ENCODE measurements around the gene KCNK10. TPM values are rescaled to one million over a fixed set of nuclear protein-coding genes. Genes with fewer than 3 reads are reported as not detected.

KCNK10 gene
- total and polyA plus RNA-seq, 7 donors = under 0.01 TPM; not detected in 6

GRCh38 chr14:88189417-88190191 is 133.5 kb downstream of the KCNK10 start:
- intact Hi-C loops (cut with DNase I) = no loop called here

GRCh38 chr14:88188745-88189416 is 134.2 kb downstream of the KCNK10 start:
- DNase-seq (no peak), ATAC-seq (no peak)
- Histone ChIP-seq H3K4me1 (no peaks in the 10 kb centered on the region), H3K36me3 (ENCODE audit: insufficient read depth in 1 of 2, low read depth in 1 of 2) (no peaks in the 10 kb centered on the region), H3K27ac (no peak overlapping the region), H3K4me3 (peak overlapping the region; percentile 23), H3K9me3 (no peaks in the 10 kb centered on the region), H3K27me3 (ENCODE audit: insufficient read depth in 3 of 3, low read length in 2 of 3) (peaks cover 0 to 7% (median 0%) of the 10 kb centered on the region in 3 donors)
- intact Hi-C loops (cut with DNase I) = no loop called here
- no peak for TF ChIP-seq CTCF (IDR thresholded peaks at IDR 0.05)
- 7 to 10% (median 9%) methylated on average over 13 of the region's 13 CpGs for WGBS, 3 donors

More at GRCh38 chr14:88189417-88190191, 133.5 kb downstream of the KCNK10 start:
- DNase-seq (peak in 1 of 2 donors; percentile 19), ATAC-seq (peak in 3 of 4 donors; percentile 61 to 82 (median 76))
- H3K4me1 ChIP-seq = no peaks in the 10 kb centered on the region
- H3K27ac ChIP-seq = no peak overlapping the region
- H3K9me3 ChIP-seq = no peaks in the 10 kb centered on the region
- TF ChIP-seq CTCF (IDR thresholded peaks at IDR 0.05) = peak; percentile 52
- 32 to 39% (median 33%) methylated on average over 10 of the region's 10 CpGs for WGBS, 3 donors
- H3K4me3 ChIP-seq = peak overlapping the region; percentile 23
- peaks cover 0 to 10% (median 0%) of the 10 kb centered on the region in 3 donors for H3K27me3 ChIP-seq (ENCODE audit: insufficient read depth in 3 of 3, low read length in 2 of 3)
- H3K36me3 ChIP-seq (ENCODE audit: insufficient read depth in 1 of 2, low read depth in 1 of 2) = no peaks in the 10 kb centered on the region

GRCh38 chr14:88185843-88186242 is 137.2 kb downstream of the KCNK10 start:
- H3K4me3 ChIP-seq = no peak overlapping the region
- no peak for TF ChIP-seq CTCF (IDR thresholded peaks at IDR 0.05)
- H3K27ac ChIP-seq = no peak overlapping the region
- intact Hi-C loops (cut with DNase I) = no loop called here
- no peak for ATAC-seq
- H3K4me1 ChIP-seq = no peaks in the 10 kb centered on the region
- DNase-seq = no peak
- H3K9me3 ChIP-seq = no peaks in the 10 kb centered on the region
- H3K27me3 ChIP-seq (ENCODE audit: insufficient read depth in 3 of 3, low read length in 2 of 3) = no peaks in the 10 kb centered on the region
- 92 to 95% (median 93%) methylated on average over 22 of the region's 22 CpGs for WGBS, 3 donors
- no peaks in the 10 kb centered on the region for H3K36me3 ChIP-seq (ENCODE audit: insufficient read depth in 1 of 2, low read depth in 1 of 2)

GRCh38 chr14:88184956-88185355 is 138.1 kb downstream of the KCNK10 start:
- DNase-seq = no peak
- Histone ChIP-seq H3K4me3 (no peak overlapping the region), H3K36me3 (ENCODE audit: insufficient read depth in 1 of 2, low read depth in 1 of 2) (no peaks in the 10 kb centered on the region), H3K27ac (no peak overlapping the region), H3K4me1 (no peaks in the 10 kb centered on the region), H3K9me3 (no peaks in the 10 kb centered on the region), H3K27me3 (ENCODE audit: insufficient read depth in 3 of 3, low read length in 2 of 3) (no peaks in the 10 kb centered on the region)
- no peak for TF ChIP-seq CTCF (IDR thresholded peaks at IDR 0.05)
- intact Hi-C loops (cut with DNase I) = no loop called here
- 82 to 88% (median 87%) methylated on average over 8 of the region's 8 CpGs for WGBS, 3 donors
- no peak for ATAC-seq
